ENCODE results near the gene MPZ.

MPZ gene

GRCh38 chr1:161313554-161314200 lies 3.9 kb upstream of the MPZ start:
- no peak for TF ChIP-seq CTCF (IDR thresholded peaks at IDR 0.05; ENCODE audit: extremely low read depth, insufficient read depth, missing control alignments)
- in situ Hi-C loops (cut with MboI; ENCODE audit: low pct_unique_long_range_greater_than_20kb, low sequenced_read_pairs, unreplicated experiment) = no loop called here
- no peak for DNase-seq (ENCODE audit: low spot score)

- no peak for TF ChIP-seq CTCF (IDR thresholded peaks at IDR 0.05; ENCODE audit: extremely low read depth, insufficient read depth, missing control alignments)
- in situ Hi-C loops (cut with MboI; ENCODE audit: low pct_unique_long_range_greater_than_20kb, low sequenced_read_pairs, unreplicated experiment) = no loop called here
- DNase-seq (ENCODE audit: low spot score) = no peak
Measured at GRCh38 chr1:161311595-161312181, 1.9 kb upstream of the MPZ start.

GRCh38 chr1:161307892-161308638 lies 1.7 kb downstream of the MPZ start:
- no peak for TF ChIP-seq CTCF (IDR thresholded peaks at IDR 0.05; ENCODE audit: extremely low read depth, insufficient read depth, missing control alignments)
- in situ Hi-C loops (cut with MboI; ENCODE audit: low pct_unique_long_range_greater_than_20kb, low sequenced_read_pairs, unreplicated experiment) = no loop called here
- no peak for DNase-seq (ENCODE audit: low spot score)

- DNase-seq (ENCODE audit: low spot score) = no peak
- in situ Hi-C loops (cut with MboI; ENCODE audit: low pct_unique_long_range_greater_than_20kb, low sequenced_read_pairs, unreplicated experiment) = no loop called here
- TF ChIP-seq CTCF (IDR thresholded peaks at IDR 0.05; ENCODE audit: extremely low read depth, insufficient read depth, missing control alignments) = no peak
Measured at GRCh38 chr1:161307230-161307768, 2.5 kb downstream of the MPZ start.

GRCh38 chr1:161305867-161306519 lies 3.8 kb downstream of the MPZ start:
- in situ Hi-C loops (cut with MboI; ENCODE audit: low pct_unique_long_range_greater_than_20kb, low sequenced_read_pairs, unreplicated experiment) = no loop called here
- DNase-seq (ENCODE audit: low spot score) = peak; percentile 82
- peak; percentile 52 for TF ChIP-seq CTCF (IDR thresholded peaks at IDR 0.05; ENCODE audit: extremely low read depth, insufficient read depth, missing control alignments)

Measured in GM13977 (cell line).